K562 (cell line): ENCODE data around the gene SIGLEC11. TPM values are rescaled to one million over a fixed set of nuclear protein-coding genes. Genes with fewer than 3 reads are reported as not detected.
A peak's percentile ranks its signal among the peaks of the same experiment; 100 is the strongest.

Experiments
- ATAC-seq: fragments of 200-7000 bp; cut with Tn5 transposase; 3 replicates; pipeline ENCODE4 v1.9.1; 2020; ENCODE audit warnings: moderate library complexity
- BruUV-seq: library from RNA; stranded (reverse); fragments of 400-500 nt; replicated peaks from 2 replicates; lab custom pipeline; 2021; lab: Mats Ljungman, UMichigan
- CTCF ChIA-PET: fragments of 300-600 bp; formaldehyde crosslinking; extraction: SDS; loops from one replicate; lab custom pipeline; 2021; ENCODE audit warnings: low intra/inter-chr PET ratio; lab: Yijun Ruan, JAX
- POLR2A ChIA-PET: fragments of 300-600, 350-650 bp; sonication (Branson Sonifier 250); formaldehyde crosslinking; extraction: SDS; loops from one replicate; lab custom pipeline; 2021; ENCODE audit warnings: antibody characterized with exemption, inconsistent platforms; lab: Yijun Ruan, JAX
- DNase-seq, 4 experiments: peaks; one replicate each; pipeline versions ENCODE4 v3.0.0 to v3.0.0-alpha.2; 2011 to 2018; ENCODE audit warnings: low spot score in 3 of 4, mixed read lengths in 3 of 4; ENCODE audit errors: extremely low read depth in 1 of 4
- FAIRE-seq: peaks from 2 replicates; lab custom pipeline; 2011; peaks lifted over from hg19 to GRCh38; lab: Jason Lieb, UNC
- H2AFZ ChIP-seq: 2 replicates; pipeline ENCODE4 v1.6.0; 2011; ENCODE audit warnings: low read depth, low read length, control low read depth, inconsistent platforms
- H3K27ac ChIP-seq: fragments of 200-600 bp; 3 replicates; pipeline ENCODE4 v1.8.0; 2011; ENCODE audit warnings: low read depth, mild to moderate bottlenecking, control low read depth, inconsistent platforms, low read length, moderate library complexity, mixed read lengths; ENCODE audit errors: extremely low read depth
- H3K27me3 ChIP-seq, 2 experiments: fragments of 300-600 bp in 1 of 2; 2 replicates in 1 of 2; 3 replicates in 1 of 2; pipeline versions ENCODE4 v1.6.0 to v1.8.0; 2011; ENCODE audit warnings: inconsistent platforms in 2 of 2, low read length in 2 of 2, mild to moderate bottlenecking in 1 of 2, mixed read lengths in 1 of 2, moderate library complexity in 1 of 2; ENCODE audit not compliant: control insufficient read depth in 2 of 2, insufficient read depth in 2 of 2
- H3K36me3 ChIP-seq: fragments of 300-600 bp; 3 replicates; pipeline ENCODE4 v1.8.0; 2011; ENCODE audit warnings: mild to moderate bottlenecking, low read length, inconsistent platforms; ENCODE audit not compliant: control insufficient read depth, insufficient read depth
- H3K4me1 ChIP-seq, 2 experiments: fragments of 200-600 bp in 1 of 2; replicated peaks in 1 of 2; 2 replicates in 1 of 2; 3 replicates in 1 of 2; pipeline versions ENCODE4 v1.5.1 to v1.8.0; 2011; ENCODE audit warnings: inconsistent platforms in 2 of 2, low read length in 2 of 2, mild to moderate bottlenecking in 1 of 2, mixed read lengths in 1 of 2, moderate library complexity in 1 of 2; ENCODE audit not compliant: control insufficient read depth in 2 of 2, insufficient read depth in 2 of 2
- H3K4me2 ChIP-seq: 2 replicates; pipeline ENCODE4 v1.6.1; 2011; ENCODE audit warnings: low read length, control low read depth, inconsistent platforms, mixed read lengths; ENCODE audit not compliant: insufficient read depth
- H3K4me3 ChIP-seq: fragments of 200-600 bp; sonication (generic), shearing (Covaris generic); 2 replicates; pipeline ENCODE4 v1.5.1; 2016; ENCODE audit warnings: control low read depth, inconsistent platforms
- H3K79me2 ChIP-seq: fragments of 200-600 bp; 3 replicates; pipeline ENCODE4 v1.8.0; 2011; ENCODE audit warnings: low read length, inconsistent platforms; ENCODE audit not compliant: control insufficient read depth, insufficient read depth
- H3K9ac ChIP-seq, 2 experiments: 2 replicates each; pipeline versions ENCODE4 v1.6.0 to v1.6.1; 2011; ENCODE audit warnings: low read depth in 2 of 2, low read length in 2 of 2, control low read depth in 1 of 2, inconsistent platforms in 1 of 2, mild to moderate bottlenecking in 1 of 2, mixed read lengths in 1 of 2; ENCODE audit not compliant: insufficient read depth in 1 of 2
- H3K9me1 ChIP-seq: one replicate; pipeline ENCODE4 v1.6.0; 2011; ENCODE audit warnings: inconsistent platforms, mild to moderate bottlenecking, low read length, moderate library complexity; ENCODE audit not compliant: control insufficient read depth, insufficient read depth
- H3K9me3 ChIP-seq: replicated peaks from 2 replicates; pipeline ENCODE4 v1.5.1; 2011; ENCODE audit warnings: low read depth, low read length, inconsistent platforms; ENCODE audit not compliant: control insufficient read depth, insufficient read depth
- H4K20me1 ChIP-seq: replicated peaks from 2 replicates; pipeline ENCODE4 v1.6.1; 2011; ENCODE audit warnings: low read length, inconsistent platforms, mixed read lengths; ENCODE audit not compliant: control insufficient read depth, insufficient read depth
- CHD1 ChIP-seq: fragments of 200-600 bp; sonication (generic); IDR thresholded peaks from one replicate; pipeline ENCODE4 v1.6.1; 2012; ENCODE audit warnings: mild to moderate bottlenecking, moderate library complexity, low read length, inconsistent platforms
- HMG20A ChIP-seq: fragments of 450-650 bp; formaldehyde crosslinking; conservative IDR thresholded peaks from 2 replicates; pipeline ENCODE4 v1.4.0; 2020; ENCODE audit warnings: mild to moderate bottlenecking, mixed read lengths
- RBM25 ChIP-seq: fragments of 200-400 bp; formaldehyde crosslinking; IDR thresholded peaks from 2 replicates; pipeline ENCODE4 v1.6.1; 2018; ENCODE audit warnings: low read length, low read depth, moderate library complexity; ENCODE audit not compliant: severe bottlenecking
- ZNF224 ChIP-seq: sonication (generic); formaldehyde crosslinking; IDR thresholded peaks from 2 replicates; pipeline ENCODE4 v1.8.0; 2022; ENCODE audit warnings: mild to moderate bottlenecking, missing genetic modification reagents
- WGBS: fragments of 100-300 bp; shearing (Covaris generic); methylation state at CpG from one replicate; pipeline ENCODE4 v1.1.6; 2016; ENCODE audit warnings: low coverage, mixed read lengths; ENCODE audit not compliant: insufficient coverage; ENCODE audit errors: missing lambda C conversion rate; 5-methylcytosine and 5-hydroxymethylcytosine counted together
- in situ Hi-C: fragments of 300-500 bp; cut with MboI; formaldehyde crosslinking; loops from 4 replicates; pipeline ENCODE4 v1.15.0; 2018; ENCODE audit warnings: inconsistent platforms, mixed read lengths
- intact Hi-C: fragments of 100-400 bp; cut with micrococcal nuclease; formaldehyde crosslinking; loops from 2 replicates; pipeline ENCODE4 v1.14.2; 2022
- polyA plus RNA-seq, 8 experiments: library from polyadenylated mRNA; depleted of rRNA in 4 of 8; stranded (reverse) in 5 of 8; unstranded in 3 of 8; fragments of >200 nt; fragmentation: Nextera tagmentation in 2 of 8; fragmentation: Illumina TruSeq in 1 of 8; extraction: Ambion mirVana in 2 of 8; extraction: Trizol in 1 of 8; gene quantifications; 2 replicates each; pipeline versions ENCODE4 v1.2.1 to v1.2.3, GENCODE V29; 2011 to 2014; ENCODE audit warnings: inconsistent platforms in 1 of 8, missing spikeins in 1 of 8
- total RNA-seq, 7 experiments: library from RNA; depleted of rRNA in 6 of 7; stranded (reverse); fragments of >200 nt in 6 of 7; fragmentation: Illumina TruSeq in 2 of 7; extraction: Trizol in 2 of 7; gene quantifications; 2 replicates each; pipeline versions ENCODE4 v1.2.1 to v1.2.3, GENCODE V29; 2011 to 2021; ENCODE audit warnings: low replicate concordance in 1 of 7

Gene SIGLEC11
- total and polyA plus RNA-seq, 9 of the 15 experiments (the other 6 are each of a cell fraction or from before 2014, with no cell fraction given): not detected

DNA sequence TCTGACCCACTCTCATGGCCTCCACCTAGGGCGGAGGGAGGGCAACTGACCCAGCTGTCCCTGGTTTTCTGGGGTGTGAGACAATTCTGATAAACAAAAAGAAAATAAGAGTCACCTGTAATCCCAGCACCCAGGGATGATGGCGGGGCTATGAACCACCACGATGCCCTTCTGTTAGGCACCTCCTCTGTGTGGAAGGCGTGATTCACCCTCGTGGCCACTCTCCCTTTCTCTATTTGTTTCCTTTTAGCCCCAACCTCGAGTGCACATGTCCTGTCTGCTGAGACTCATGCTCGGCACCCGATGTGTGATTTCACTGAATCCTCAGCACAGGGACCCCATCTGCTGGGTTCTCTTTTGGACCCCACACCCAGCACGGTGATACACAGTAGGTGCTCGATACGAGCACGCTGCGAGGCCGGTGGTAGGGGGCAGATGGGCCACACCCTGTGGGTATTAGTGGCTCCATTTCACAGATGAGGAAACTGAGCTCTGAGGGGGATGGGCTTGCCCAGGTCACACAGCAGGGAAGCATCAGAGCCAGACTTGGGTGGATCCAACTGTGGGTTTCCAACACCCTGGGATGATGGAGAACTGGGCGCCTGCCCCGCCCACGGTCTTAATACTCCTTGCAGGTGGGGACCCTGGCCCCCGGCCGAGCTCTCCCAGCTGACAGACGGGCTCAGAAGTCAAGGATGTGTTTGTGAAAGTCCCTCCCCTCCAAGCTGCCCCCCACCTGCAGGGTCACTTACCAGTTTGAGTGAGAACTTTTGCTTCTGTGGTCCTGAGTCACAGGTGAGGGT lies 39.3 kb upstream of the SIGLEC11 start:
- H3K4me2 ChIP-seq: no peak overlapping the region
- no TSS peak for BruUV-seq
- no peak overlapping the region for H2AFZ ChIP-seq
- no peak for DNase-seq
- TF ChIP-seq CHD1 (no peak), ZNF224 (no peak), HMG20A (no peak), RBM25 (peak; percentile 61)
- H3K27me3 ChIP-seq: no peaks in the 10 kb centered on the region
- no peak overlapping the region for H3K4me3 ChIP-seq
- intact Hi-C loops: no loop called here
- H3K4me1 ChIP-seq: peaks cover 8 to 17% of the 10 kb centered on the region in 2 experiments
- ChIA-PET POLR2A (no interaction called here), CTCF (no interaction called here)
- H3K9me3 ChIP-seq: no peaks in the 10 kb centered on the region
- H3K9me1 ChIP-seq: peaks cover 9% of the 10 kb centered on the region
- FAIRE-seq: no peak
- no peak overlapping the region for H3K27ac ChIP-seq
- 90% methylated on average over 20 of the region's 20 CpGs for WGBS
- ATAC-seq: no peak
- H3K79me2 ChIP-seq: no peaks in the 10 kb centered on the region; the same call in 2 of the 3 replicates
- H3K36me3 ChIP-seq: peaks cover 73% of the 10 kb centered on the region; the same call in 2 of the 3 replicates
- no peak overlapping the region for H3K9ac ChIP-seq
- in situ Hi-C loops: no loop called here
- H4K20me1 ChIP-seq: no peaks in the 10 kb centered on the region
